GM23338 (cell line): ENCODE results near the gene PTPRN2.

Experiments
- CREB1 ChIP-seq: fragments of 250-450 bp; sonication (Bioruptor Pico); IDR thresholded peaks from 2 replicates; pipeline ENCODE4 v1.5.0; 2020; ENCODE audit warnings: low read depth, mild to moderate bottlenecking, moderate library complexity
- CTCF ChIP-seq, 2 experiments: fragments of 200-600 bp in 1 of 2; sonication (generic) in 1 of 2; conservative IDR thresholded peaks; 2 replicates each; pipeline versions ENCODE4 v1.5.1 to v1.6.1; 2016 to 2017; ENCODE audit warnings: antibody characterized with exemption in 2 of 2, low read depth in 2 of 2, mild to moderate bottlenecking in 2 of 2, moderate library complexity in 1 of 2
- EZH2 ChIP-seq: fragments of 200-600 bp; sonication (generic); IDR thresholded peaks from one replicate; pipeline ENCODE4 v1.8.0; 2017; ENCODE audit warnings: antibody characterized with exemption, mild to moderate bottlenecking, low read depth; ENCODE audit not compliant: unreplicated experiment
- EZH2phosphoT487 ChIP-seq: fragments of 200-600 bp; sonication (generic); IDR thresholded peaks from one replicate; pipeline ENCODE4 v1.8.1; 2018; ENCODE audit warnings: antibody characterized with exemption; ENCODE audit not compliant: unreplicated experiment
- JUNB ChIP-seq: IDR thresholded peaks from one replicate; pipeline ENCODE4 v1.6.1; 2016; ENCODE audit warnings: antibody characterized with exemption; ENCODE audit not compliant: unreplicated experiment
- POLR2AphosphoS5 ChIP-seq: IDR thresholded peaks from 2 replicates; pipeline ENCODE4 v1.6.1; 2016; ENCODE audit warnings: antibody characterized with exemption, low read depth
- REST ChIP-seq: IDR thresholded peaks from one replicate; pipeline ENCODE4 v1.6.1; 2018; ENCODE audit warnings: antibody characterized with exemption; ENCODE audit not compliant: unreplicated experiment
- STAT1 ChIP-seq: IDR thresholded peaks from one replicate; pipeline ENCODE4 v1.6.1; 2016; ENCODE audit warnings: antibody characterized with exemption; ENCODE audit not compliant: unreplicated experiment
- ZNF114 ChIP-seq: fragments of 250-450 bp; sonication (Bioruptor Pico); IDR thresholded peaks from 2 replicates; pipeline ENCODE4 v1.5.0; 2020; ENCODE audit warnings: mild to moderate bottlenecking, moderate library complexity
- TF ChIP-seq, protein P1 (sequence below): fragments of 250-450 bp; sonication (Bioruptor Pico); IDR thresholded peaks from 2 replicates; pipeline ENCODE4 v1.5.0; 2020; ENCODE audit warnings: mild to moderate bottlenecking, moderate library complexity

DNA sequence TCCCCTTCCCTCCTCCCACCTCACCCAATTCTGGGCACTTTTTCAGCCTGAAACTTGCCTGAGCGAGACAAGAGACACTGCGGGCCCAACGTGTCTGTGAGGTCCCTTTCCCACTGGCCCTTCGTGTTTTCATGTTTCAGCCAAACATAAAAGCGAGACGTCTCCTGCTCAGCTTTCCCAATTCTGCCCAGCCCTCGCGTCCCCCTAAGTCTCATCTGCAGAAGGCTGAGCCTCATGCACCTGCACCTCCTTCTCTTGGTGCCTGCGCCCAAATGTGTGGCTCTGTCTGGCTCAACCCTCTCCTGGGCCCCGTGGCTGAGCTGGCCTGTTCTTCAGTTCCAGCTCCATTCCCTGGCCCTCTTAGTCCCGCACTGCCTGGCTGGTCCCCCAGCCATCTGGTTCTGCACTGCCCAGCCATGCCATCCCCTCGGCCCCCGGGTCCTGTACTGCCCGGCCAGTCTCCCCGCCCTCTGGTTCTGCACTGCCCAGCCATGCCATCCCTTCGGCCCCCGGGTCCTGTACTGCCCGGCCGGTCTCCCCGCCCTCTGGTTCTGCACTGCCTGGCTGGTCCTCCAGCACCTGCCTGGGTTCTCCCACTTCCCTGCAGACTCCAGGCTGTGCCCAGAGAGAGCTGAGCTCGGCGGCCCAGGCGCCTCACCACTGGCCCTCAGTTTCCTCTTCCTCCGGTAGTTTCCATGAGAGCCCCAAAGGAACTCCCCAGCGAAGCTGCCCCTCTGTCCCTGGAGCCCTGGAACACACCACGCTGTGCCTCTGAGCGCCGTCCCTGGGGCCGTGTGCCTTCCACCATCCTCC lies 1026.7 kb downstream of the PTPRN2 start:
- TF ChIP-seq JUNB (no peak), CTCF (conservative IDR thresholded peaks at IDR 0.05; ENCODE audit: low read depth in 2 of 2) (no peak), EZH2 (no peak), POLR2AphosphoS5 (no peak), CREB1 (CRISPR knock-in tag) (no peak), REST (no peak), STAT1 (no peak), EZH2phosphoT487 (no peak), ZNF114 (CRISPR knock-in tag) (no peak)
- TF ChIP-seq, protein P1, sequence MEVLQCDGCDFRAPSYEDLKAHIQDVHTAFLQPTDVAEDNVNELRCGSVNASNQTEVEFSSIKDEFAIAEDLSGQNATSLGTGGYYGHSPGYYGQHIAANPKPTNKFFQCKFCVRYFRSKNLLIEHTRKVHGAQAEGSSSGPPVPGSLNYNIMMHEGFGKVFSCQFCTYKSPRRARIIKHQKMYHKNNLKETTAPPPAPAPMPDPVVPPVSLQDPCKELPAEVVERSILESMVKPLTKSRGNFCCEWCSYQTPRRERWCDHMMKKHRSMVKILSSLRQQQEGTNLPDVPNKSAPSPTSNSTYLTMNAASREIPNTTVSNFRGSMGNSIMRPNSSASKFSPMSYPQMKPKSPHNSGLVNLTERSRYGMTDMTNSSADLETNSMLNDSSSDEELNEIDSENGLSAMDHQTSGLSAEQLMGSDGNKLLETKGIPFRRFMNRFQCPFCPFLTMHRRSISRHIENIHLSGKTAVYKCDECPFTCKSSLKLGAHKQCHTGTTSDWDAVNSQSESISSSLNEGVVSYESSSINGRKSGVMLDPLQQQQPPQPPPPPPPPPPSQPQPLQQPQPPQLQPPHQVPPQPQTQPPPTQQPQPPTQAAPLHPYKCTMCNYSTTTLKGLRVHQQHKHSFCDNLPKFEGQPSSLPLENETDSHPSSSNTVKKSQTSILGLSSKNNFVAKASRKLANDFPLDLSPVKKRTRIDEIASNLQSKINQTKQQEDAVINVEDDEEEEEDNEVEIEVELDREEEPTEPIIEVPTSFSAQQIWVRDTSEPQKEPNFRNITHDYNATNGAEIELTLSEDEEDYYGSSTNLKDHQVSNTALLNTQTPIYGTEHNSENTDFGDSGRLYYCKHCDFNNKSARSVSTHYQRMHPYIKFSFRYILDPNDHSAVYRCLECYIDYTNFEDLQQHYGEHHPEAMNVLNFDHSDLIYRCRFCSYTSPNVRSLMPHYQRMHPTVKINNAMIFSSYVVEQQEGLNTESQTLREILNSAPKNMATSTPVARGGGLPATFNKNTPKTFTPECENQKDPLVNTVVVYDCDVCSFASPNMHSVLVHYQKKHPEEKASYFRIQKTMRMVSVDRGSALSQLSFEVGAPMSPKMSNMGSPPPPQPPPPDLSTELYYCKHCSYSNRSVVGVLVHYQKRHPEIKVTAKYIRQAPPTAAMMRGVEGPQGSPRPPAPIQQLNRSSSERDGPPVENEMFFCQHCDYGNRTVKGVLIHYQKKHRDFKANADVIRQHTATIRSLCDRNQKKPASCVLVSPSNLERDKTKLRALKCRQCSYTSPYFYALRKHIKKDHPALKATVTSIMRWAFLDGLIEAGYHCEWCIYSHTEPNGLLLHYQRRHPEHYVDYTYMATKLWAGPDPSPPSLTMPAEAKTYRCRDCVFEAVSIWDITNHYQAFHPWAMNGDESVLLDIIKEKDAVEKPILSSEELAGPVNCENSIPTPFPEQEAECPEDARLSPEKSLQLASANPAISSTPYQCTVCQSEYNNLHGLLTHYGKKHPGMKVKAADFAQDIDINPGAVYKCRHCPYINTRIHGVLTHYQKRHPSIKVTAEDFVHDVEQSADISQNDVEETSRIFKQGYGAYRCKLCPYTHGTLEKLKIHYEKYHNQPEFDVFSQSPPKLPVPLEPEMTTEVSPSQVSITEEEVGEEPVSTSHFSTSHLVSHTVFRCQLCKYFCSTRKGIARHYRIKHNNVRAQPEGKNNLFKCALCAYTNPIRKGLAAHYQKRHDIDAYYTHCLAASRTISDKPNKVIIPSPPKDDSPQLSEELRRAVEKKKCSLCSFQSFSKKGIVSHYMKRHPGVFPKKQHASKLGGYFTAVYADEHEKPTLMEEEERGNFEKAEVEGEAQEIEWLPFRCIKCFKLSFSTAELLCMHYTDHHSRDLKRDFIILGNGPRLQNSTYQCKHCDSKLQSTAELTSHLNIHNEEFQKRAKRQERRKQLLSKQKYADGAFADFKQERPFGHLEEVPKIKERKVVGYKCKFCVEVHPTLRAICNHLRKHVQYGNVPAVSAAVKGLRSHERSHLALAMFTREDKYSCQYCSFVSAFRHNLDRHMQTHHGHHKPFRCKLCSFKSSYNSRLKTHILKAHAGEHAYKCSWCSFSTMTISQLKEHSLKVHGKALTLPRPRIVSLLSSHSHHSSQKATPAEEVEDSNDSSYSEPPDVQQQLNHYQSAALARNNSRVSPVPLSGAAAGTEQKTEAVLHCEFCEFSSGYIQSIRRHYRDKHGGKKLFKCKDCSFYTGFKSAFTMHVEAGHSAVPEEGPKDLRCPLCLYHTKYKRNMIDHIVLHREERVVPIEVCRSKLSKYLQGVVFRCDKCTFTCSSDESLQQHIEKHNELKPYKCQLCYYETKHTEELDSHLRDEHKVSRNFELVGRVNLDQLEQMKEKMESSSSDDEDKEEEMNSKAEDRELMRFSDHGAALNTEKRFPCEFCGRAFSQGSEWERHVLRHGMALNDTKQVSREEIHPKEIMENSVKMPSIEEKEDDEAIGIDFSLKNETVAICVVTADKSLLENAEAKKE = no peak
